ENCODE data around the gene AKT1. TPM values are rescaled to one million over a fixed set of nuclear protein-coding genes. Genes with fewer than 3 reads are reported as not detected.
"Not testable (repeated sequence)": the region's sequence is repeated elsewhere in the genome, so short reads cannot be mapped to it uniquely, and the experiment has no call there.

AKT1 gene
- total and polyA plus RNA-seq, 12 donors = 66.4 to 300 (median 195) TPM

DNA sequence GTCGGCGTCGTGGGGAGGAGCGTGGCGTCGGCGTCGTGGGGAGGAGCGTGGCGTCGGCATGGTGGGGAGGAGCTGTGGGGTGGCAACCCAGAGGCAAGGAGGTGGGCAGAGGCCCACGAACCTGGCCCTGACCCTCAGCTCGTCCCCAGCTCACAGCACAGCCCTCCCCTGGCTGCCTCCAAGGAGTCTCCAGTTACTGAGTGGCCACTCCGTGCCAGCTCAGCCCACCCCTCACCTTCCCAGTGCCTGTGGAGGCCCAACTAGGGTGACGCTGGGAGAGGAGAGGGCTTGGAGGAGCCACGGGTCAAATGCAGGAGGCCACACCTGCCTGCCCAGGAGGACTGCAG is 65.7 kb downstream of the AKT1 start:
- 88 to 95% (median 90%) methylated on average over 11 to 15 of the region's 16 CpGs for WGBS, 4 donors
- no peak overlapping the region for H3K27ac ChIP-seq

DNA sequence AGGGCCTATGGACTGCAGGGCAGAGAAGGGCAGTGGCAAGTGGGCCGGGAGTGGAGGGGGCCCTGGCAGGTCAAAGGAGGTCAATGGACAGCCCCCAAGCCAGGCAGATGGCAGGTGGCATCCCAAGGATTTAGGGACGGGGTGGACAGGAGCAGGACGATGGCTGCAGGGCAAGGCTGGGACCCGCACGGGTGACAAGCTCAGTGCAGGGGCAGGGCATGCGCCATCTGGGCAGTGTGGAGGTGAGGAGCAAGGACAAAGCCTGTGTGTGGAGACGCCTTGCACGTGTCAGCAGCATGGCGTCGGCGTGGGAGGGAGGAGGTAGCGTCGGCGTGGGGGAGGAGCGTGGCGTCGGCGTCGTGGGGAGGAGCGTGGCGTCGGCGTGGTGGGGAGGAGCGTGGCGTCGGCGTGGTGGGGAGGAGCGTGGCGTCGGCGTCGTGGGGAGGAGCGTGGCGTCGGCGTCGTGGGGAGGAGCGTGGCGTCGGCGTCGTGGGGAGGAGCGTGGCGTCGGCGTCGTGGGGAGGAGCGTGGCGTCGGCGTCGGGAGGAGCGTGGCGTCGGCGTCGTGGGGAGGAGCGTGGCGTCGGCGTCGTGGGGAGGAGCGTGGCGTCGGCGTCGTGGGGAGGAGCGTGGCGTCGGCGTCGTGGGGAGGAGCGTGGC is 66.2 kb downstream of the AKT1 start:
- H3K27ac ChIP-seq; H3K27me3 ChIP-seq; H3K9me3 ChIP-seq (replicated peaks in 1 of 3); H3K4me3 ChIP-seq; DNase-seq; H3K36me3 ChIP-seq (replicated peaks in 1 of 2); intact Hi-C loops (cut with DNase I): not testable (repeated sequence)
- 86 to 94% (median 93%) methylated on average over 7 to 62 of the region's 73 CpGs for WGBS, 4 donors
- H3K4me1 ChIP-seq (replicated peaks in 1 of 2) = peaks cover 9 to 19% of the 10 kb centered on the region in 2 donors

More for the DNA sequence above, 65.7 kb downstream of the AKT1 start:
- Histone ChIP-seq H3K27me3 (no peaks in the 10 kb centered on the region), H3K4me3 (no peak overlapping the region), H3K36me3 (replicated peaks in 1 of 2) (no peaks in the 10 kb centered on the region), H3K4me1 (replicated peaks in 1 of 2) (peaks cover 4 to 20% of the 10 kb centered on the region in 2 donors), H3K9me3 (replicated peaks in 1 of 3) (no peaks in the 10 kb centered on the region)
- TF ChIP-seq POLR2A (IDR thresholded peaks at IDR 0.05) = no peak
- TF ChIP-seq, protein P1, sequence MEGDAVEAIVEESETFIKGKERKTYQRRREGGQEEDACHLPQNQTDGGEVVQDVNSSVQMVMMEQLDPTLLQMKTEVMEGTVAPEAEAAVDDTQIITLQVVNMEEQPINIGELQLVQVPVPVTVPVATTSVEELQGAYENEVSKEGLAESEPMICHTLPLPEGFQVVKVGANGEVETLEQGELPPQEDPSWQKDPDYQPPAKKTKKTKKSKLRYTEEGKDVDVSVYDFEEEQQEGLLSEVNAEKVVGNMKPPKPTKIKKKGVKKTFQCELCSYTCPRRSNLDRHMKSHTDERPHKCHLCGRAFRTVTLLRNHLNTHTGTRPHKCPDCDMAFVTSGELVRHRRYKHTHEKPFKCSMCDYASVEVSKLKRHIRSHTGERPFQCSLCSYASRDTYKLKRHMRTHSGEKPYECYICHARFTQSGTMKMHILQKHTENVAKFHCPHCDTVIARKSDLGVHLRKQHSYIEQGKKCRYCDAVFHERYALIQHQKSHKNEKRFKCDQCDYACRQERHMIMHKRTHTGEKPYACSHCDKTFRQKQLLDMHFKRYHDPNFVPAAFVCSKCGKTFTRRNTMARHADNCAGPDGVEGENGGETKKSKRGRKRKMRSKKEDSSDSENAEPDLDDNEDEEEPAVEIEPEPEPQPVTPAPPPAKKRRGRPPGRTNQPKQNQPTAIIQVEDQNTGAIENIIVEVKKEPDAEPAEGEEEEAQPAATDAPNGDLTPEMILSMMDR (IDR thresholded peaks at IDR 0.05) = no peak
- intact Hi-C loops (cut with DNase I) = no loop called here
- no peak for DNase-seq

DNA sequence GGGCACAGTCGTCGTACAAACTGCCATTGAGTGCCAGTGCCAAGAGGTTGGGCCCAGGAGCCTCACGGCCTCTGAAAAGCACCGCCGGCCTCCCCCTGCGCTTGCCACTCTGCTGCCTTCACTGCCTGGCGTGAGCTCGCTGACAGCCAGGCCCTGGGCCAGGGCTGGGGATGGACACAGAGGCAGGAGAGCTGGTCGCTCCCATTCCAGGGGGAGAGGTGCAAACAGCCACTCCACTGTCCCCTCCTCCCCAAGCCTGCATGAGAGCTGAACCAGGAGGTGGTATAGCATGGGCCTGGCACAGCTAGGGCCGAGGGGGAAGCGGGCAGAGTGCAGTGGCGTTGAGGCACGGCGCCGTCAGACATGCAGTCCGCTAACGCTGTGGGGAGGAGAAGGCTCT is 66.9 kb downstream of the AKT1 start:
- 90 to 98% (median 93%) methylated on average over 8 to 17 of the region's 17 CpGs for WGBS, 4 donors
- TF ChIP-seq, protein P1 (IDR thresholded peaks at IDR 0.05) = no peak
- TF ChIP-seq POLR2A (IDR thresholded peaks at IDR 0.05) = no peak
- intact Hi-C loops (cut with DNase I) = no loop called here
- no peaks in the 10 kb centered on the region for H3K27me3 ChIP-seq
- DNase-seq = no peak
- no peak overlapping the region for H3K4me3 ChIP-seq
- no peaks in the 10 kb centered on the region for H3K36me3 ChIP-seq (replicated peaks in 1 of 2)
- H3K27ac ChIP-seq = no peak overlapping the region
- peaks cover 10 to 19% of the 10 kb centered on the region in 2 donors for H3K4me1 ChIP-seq (replicated peaks in 1 of 2)
- no peaks in the 10 kb centered on the region for H3K9me3 ChIP-seq (replicated peaks in 1 of 3)

DNA sequence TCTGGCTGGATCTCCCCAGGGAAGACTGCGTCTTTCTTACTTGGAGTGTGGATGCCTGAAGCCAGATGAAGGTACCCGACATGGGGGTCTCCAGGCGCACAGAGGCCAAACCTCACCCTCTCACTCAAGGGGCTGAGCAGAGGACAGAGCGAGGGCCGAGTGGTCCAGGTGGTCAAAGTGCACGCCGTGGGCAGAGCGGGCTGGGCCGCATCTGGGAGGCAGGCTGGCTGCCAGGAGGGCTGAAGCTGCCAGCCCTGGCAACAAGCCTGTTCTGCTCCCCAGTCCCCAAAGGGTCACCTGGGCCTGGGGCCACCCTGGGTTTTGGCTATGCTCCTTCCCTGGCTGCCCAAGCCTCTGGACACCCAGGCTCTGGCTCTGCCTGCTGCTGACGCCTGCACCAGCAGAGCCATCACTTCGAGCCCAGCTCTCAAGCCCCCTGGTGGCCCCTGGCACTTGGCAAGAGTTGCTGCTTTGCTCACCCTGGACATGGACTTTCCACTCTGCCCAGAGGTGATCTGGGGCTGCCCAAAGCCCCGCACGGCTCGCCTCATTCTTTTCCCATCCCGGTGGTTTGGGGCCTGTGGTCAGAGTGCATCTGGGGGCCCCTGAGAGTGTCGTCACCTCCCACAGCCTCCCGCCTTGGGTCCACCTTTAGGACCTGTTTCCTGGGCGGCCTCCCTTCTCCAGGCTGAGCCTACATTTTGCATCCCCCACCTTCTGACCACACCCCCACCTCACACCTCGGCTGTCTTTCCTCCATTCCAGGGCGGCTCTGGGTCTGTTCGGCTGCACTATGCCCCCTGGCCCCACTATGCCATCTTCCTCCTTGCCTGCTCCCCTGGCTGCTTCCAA is 68.7 kb downstream of the AKT1 start:
- no peak overlapping the region for H3K4me3 ChIP-seq
- no peaks in the 10 kb centered on the region for H3K9me3 ChIP-seq (replicated peaks in 1 of 3)
- 80 to 88% (median 83%) methylated on average over 20 to 21 of the region's 21 CpGs for WGBS, 4 donors
- no peaks in the 10 kb centered on the region for H3K36me3 ChIP-seq (replicated peaks in 1 of 2)
- intact Hi-C loops (cut with DNase I) = no loop called here
- H3K27me3 ChIP-seq = no peaks in the 10 kb centered on the region
- peaks cover 26 to 29% of the 10 kb centered on the region in 2 donors for H3K4me1 ChIP-seq (replicated peaks in 1 of 2)
- H3K27ac ChIP-seq = no peak overlapping the region
- no peak for DNase-seq
- TF ChIP-seq, protein P1 (IDR thresholded peaks at IDR 0.05) = no peak
- no peak for TF ChIP-seq POLR2A (IDR thresholded peaks at IDR 0.05)
